ENCODE results near the gene LOXL1.
"Not testable (repeated sequence)": the region's sequence is repeated elsewhere in the genome, so short reads cannot be mapped to it uniquely, and the experiment has no call there.

LOXL1 gene

GRCh38 chr15:73923488-73924164 lies 2.6 kb upstream of the LOXL1 start:
- DNase-seq, result no peak

GRCh38 chr15:73924171-73924921 lies 1.9 kb upstream of the LOXL1 start:
- peak; percentile 32 for DNase-seq

GRCh38 chr15:73925848-73926218 lies 429 bp upstream of the LOXL1 start:
- DNase-seq, result no peak

GRCh38 chr15:73927003-73927475 lies 777 bp downstream of the LOXL1 start:
- DNase-seq, result no peak

GRCh38 chr15:73927476-73928240 lies 1.4 kb downstream of the LOXL1 start:
- peak; percentile 88 for DNase-seq

GRCh38 chr15:73928241-73928579 lies 1.9 kb downstream of the LOXL1 start:
- DNase-seq, result no peak

- no peak for DNase-seq
Observed at GRCh38 chr15:73928971-73929627, 2.8 kb downstream of the LOXL1 start.

GRCh38 chr15:73930371-73930770 lies 4.1 kb downstream of the LOXL1 start:
- DNase-seq, result no peak

GRCh38 chr15:73930790-73931281 lies 4.6 kb downstream of the LOXL1 start:
- no peak for DNase-seq

GRCh38 chr15:73931441-73931840 lies 5.2 kb downstream of the LOXL1 start:
- DNase-seq, result no peak

- DNase-seq, result no peak
Observed at GRCh38 chr15:73932381-73933191, 6.3 kb downstream of the LOXL1 start.

GRCh38 chr15:73934281-73934680 lies 8.0 kb downstream of the LOXL1 start:
- DNase-seq, result no peak

GRCh38 chr15:73935547-73935946 lies 9.3 kb downstream of the LOXL1 start:
- DNase-seq, result no peak

- no peak for DNase-seq
Observed at GRCh38 chr15:73936181-73936580, 9.9 kb downstream of the LOXL1 start.

- no peak for DNase-seq
Observed at GRCh38 chr15:73936588-73937290, 10.5 kb downstream of the LOXL1 start.

GRCh38 chr15:73937296-73937695 lies 11.0 kb downstream of the LOXL1 start:
- DNase-seq, result no peak

GRCh38 chr15:73937726-73938125 lies 11.5 kb downstream of the LOXL1 start:
- no peak for DNase-seq

- not testable (repeated sequence) for DNase-seq
Observed at GRCh38 chr15:73938516-73938915, 12.3 kb downstream of the LOXL1 start.

- DNase-seq, result no peak
Observed at GRCh38 chr15:73939138-73939537, 12.9 kb downstream of the LOXL1 start.

- DNase-seq, result no peak
Observed at GRCh38 chr15:73940061-73940981, 14.1 kb downstream of the LOXL1 start.
